Pancreas (tissue), 10 donors: ENCODE measurements around the gene GBX1. TPM values are rescaled to one million over a fixed set of nuclear protein-coding genes. Genes with fewer than 3 reads are reported as not detected.

Experiments used
- ATAC-seq, 4 donors: fragments of 200-7000 bp; cut with Tn5 transposase; one replicate each; pipeline versions ENCODE4 v1.8.0 to v1.9.1; 2020; ENCODE audit warnings: mild to moderate bottlenecking in 4 of 4, moderate library complexity in 4 of 4
- DNase-seq, 6 donors: peaks; one replicate each; pipeline ENCODE4 v3.0.0-alpha.2; 2020
- FAIRE-seq: peaks from 2 replicates; lab custom pipeline; 2012; peaks lifted over from hg19 to GRCh38; lab: Jason Lieb, UNC
- H3K27ac ChIP-seq, 4 donors: fragments of 200-600 bp; sonication (generic); 1 replicate in 3 of 4; 2 replicates in 1 of 4; pipeline versions ENCODE4 v1.5.0 to v1.8.0; 2020
- H3K27me3 ChIP-seq, 4 donors: fragments of 200-600 bp; one replicate each; pipeline ENCODE4 v1.8.0; 2021
- H3K36me3 ChIP-seq, 3 donors: fragments of 200-600 bp; sonication (generic) in 1 of 3; one replicate each; pipeline versions ENCODE4 v1.5.0 to v1.8.0; 2020 to 2021
- H3K4me1 ChIP-seq, 3 donors: fragments of 200-600 bp; one replicate each; pipeline ENCODE4 v1.8.0; 2021
- H3K4me3 ChIP-seq, 4 donors: fragments of 200-600 bp; sonication (generic) in 2 of 4; one replicate each; pipeline versions ENCODE4 v1.5.0 to v1.8.0; 2020 to 2021
- H3K9me3 ChIP-seq, 4 donors: fragments of 200-600 bp; one replicate each; pipeline ENCODE4 v1.8.0; 2021
- WGBS, 2 donors: extraction: QIAGEN DNeasy Blood & Tissue Kit; methylation state at CpG; one replicate each; pipeline ENCODE4 v1.1.7; 2013; 5-methylcytosine and 5-hydroxymethylcytosine counted together
- intact Hi-C, 3 donors: fragments of 100-400 bp; cut with DNase I; formaldehyde crosslinking; loops; one replicate each; pipeline versions ENCODE4 v1.11.1 to v1.14.2; 2022
- polyA plus RNA-seq, 2 donors: library from polyadenylated mRNA; stranded (reverse); fragments of 200-250 nt; gene quantifications; one replicate each; pipeline ENCODE4 v1.2.3, GENCODE V29; 2013
- total RNA-seq, 6 donors: library from RNA; stranded (reverse); fragmentation: NEBNext Ultra II Directional in 4 of 6; extraction: Animal tissue kit (Norgen Biotek cat#: 25700) in 4 of 6; gene quantifications; one replicate each; pipeline versions ENCODE4 v1.2.1 to v1.2.4, GENCODE V29; 2021 to 2023
- TF ChIP-seq, protein P1 (sequence below), 4 donors: fragments of 200-600 bp; sonication (generic) in 3 of 4; IDR thresholded peaks; one replicate each; pipeline versions ENCODE4 v1.5.0 to v1.8.0; 2021; ENCODE audit warnings: antibody characterized with exemption in 4 of 4
- donor health status: healthy with polysubstance abuse.
- donor health status: DM: no; HTN: no; CAD: no; lungs with moderate emphysema.
- donor health status: DM: no; HTN: no; CAD: no.
- donor health status: control.
- donor health status: control.
- donor health status: Bipolar disorder and iron deficiency.
- donor health status: DM: yes; HTN: yes; CAD: no.
- donor health status: DM: no; HTN: no; CAD: no.
- donor health status: DM: no; HTN: no; CAD: no.
- donor health status: DM: yes; HTN: yes; CAD: no.

Gene GBX1
- total and polyA plus RNA-seq, 8 donors = not detected

- no peak overlapping the region for H3K27ac ChIP-seq
- DNase-seq (no peak), FAIRE-seq (no peak), ATAC-seq (no peak)
- 79 to 86% methylated on average over 9 of the region's 9 CpGs for WGBS, 2 donors
- no peaks in the 10 kb centered on the region for H3K36me3 ChIP-seq
- peaks cover 0 to 9% (median 3%) of the 10 kb centered on the region in 4 donors for H3K27me3 ChIP-seq
- no peaks in the 10 kb centered on the region for H3K4me1 ChIP-seq
- intact Hi-C loops = no loop called here
- H3K4me3 ChIP-seq = no peak overlapping the region
- H3K9me3 ChIP-seq = no peaks in the 10 kb centered on the region
- TF ChIP-seq, protein P1, sequence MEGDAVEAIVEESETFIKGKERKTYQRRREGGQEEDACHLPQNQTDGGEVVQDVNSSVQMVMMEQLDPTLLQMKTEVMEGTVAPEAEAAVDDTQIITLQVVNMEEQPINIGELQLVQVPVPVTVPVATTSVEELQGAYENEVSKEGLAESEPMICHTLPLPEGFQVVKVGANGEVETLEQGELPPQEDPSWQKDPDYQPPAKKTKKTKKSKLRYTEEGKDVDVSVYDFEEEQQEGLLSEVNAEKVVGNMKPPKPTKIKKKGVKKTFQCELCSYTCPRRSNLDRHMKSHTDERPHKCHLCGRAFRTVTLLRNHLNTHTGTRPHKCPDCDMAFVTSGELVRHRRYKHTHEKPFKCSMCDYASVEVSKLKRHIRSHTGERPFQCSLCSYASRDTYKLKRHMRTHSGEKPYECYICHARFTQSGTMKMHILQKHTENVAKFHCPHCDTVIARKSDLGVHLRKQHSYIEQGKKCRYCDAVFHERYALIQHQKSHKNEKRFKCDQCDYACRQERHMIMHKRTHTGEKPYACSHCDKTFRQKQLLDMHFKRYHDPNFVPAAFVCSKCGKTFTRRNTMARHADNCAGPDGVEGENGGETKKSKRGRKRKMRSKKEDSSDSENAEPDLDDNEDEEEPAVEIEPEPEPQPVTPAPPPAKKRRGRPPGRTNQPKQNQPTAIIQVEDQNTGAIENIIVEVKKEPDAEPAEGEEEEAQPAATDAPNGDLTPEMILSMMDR (IDR thresholded peaks at IDR 0.05) = no peak
Measured at GRCh38 chr7:151178236-151178635, 10.7 kb upstream of the GBX1 start.

GRCh38 chr7:151177310-151177709, 9.8 kb upstream of the GBX1 start:
- 77 to 93% methylated on average over 1 of the region's 1 CpG for WGBS, 2 donors
- ATAC-seq (no peak), FAIRE-seq (no peak), DNase-seq (no peak)
- H3K4me3 ChIP-seq = no peak overlapping the region
- H3K4me1 ChIP-seq = no peaks in the 10 kb centered on the region
- H3K9me3 ChIP-seq = no peaks in the 10 kb centered on the region
- H3K27ac ChIP-seq = no peak overlapping the region
- TF ChIP-seq, protein P1 (IDR thresholded peaks at IDR 0.05) = no peak
- H3K27me3 ChIP-seq = peaks cover 0 to 9% (median 3%) of the 10 kb centered on the region in 4 donors
- intact Hi-C loops = no loop called here
- H3K36me3 ChIP-seq = no peaks in the 10 kb centered on the region

- DNase-seq (no peak), ATAC-seq (no peak), FAIRE-seq (no peak)
- no peaks in the 10 kb centered on the region for H3K4me1 ChIP-seq
- no peak overlapping the region for H3K4me3 ChIP-seq
- H3K36me3 ChIP-seq = no peaks in the 10 kb centered on the region
- 69 to 82% methylated on average over 9 of the region's 9 CpGs for WGBS, 2 donors
- TF ChIP-seq, protein P1 (IDR thresholded peaks at IDR 0.05) = no peak
- H3K27ac ChIP-seq = no peak overlapping the region
- peaks cover 0 to 9% (median 3%) of the 10 kb centered on the region in 4 donors for H3K27me3 ChIP-seq
- H3K9me3 ChIP-seq = no peaks in the 10 kb centered on the region
- intact Hi-C loops = no loop called here
Measured at GRCh38 chr7:151176401-151176800, 8.9 kb upstream of the GBX1 start.

- H3K36me3 ChIP-seq = no peaks in the 10 kb centered on the region
- H3K4me3 ChIP-seq = no peak overlapping the region
- ATAC-seq (no peak), DNase-seq (no peak), FAIRE-seq (no peak)
- H3K4me1 ChIP-seq = no peaks in the 10 kb centered on the region
- H3K9me3 ChIP-seq = no peaks in the 10 kb centered on the region
- TF ChIP-seq, protein P1 (IDR thresholded peaks at IDR 0.05) = no peak
- intact Hi-C loops = no loop called here
- no peak overlapping the region for H3K27ac ChIP-seq
- peaks cover 0 to 9% (median 3%) of the 10 kb centered on the region in 4 donors for H3K27me3 ChIP-seq
- 58 to 76% methylated on average over 23 of the region's 23 CpGs for WGBS, 2 donors
Measured at GRCh38 chr7:151175793-151176311, 8.4 kb upstream of the GBX1 start.

DNA sequence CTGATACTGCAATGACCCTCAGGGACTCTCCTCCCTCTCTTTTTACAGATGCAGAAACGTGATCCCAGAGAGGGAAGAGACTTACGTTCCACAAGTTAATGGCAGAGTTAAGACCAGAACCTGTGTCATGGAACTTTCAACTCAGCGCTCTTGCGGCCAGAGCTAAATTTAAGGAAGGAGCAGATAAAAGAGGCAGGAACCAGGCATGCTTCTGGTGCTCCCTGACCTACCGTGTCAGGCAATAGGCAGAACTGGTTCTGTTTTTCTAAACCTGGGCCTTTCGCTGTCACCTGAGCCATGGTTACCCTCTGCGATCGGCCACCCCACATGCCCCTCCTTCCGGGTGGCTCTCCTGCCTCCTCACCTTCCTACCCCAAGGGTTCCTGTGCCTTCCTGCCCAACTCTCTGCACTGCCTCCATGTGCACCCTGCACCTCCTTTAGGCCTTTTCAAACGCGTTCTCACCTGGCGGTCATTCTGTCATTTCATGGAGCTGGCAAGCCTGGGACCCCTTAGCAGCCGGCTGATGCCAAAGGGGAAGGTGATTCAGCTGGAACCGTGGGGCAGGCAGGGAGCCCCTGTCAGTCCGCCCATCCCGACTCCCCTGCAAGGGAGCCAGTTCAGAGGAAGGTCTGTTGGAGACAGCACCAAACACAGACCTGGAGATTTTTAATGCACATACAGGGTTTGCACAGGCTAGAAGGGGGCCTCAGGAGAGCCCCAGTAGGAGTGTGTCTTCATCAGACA, 7.7 kb upstream of the GBX1 start:
- peaks cover 0 to 9% (median 3%) of the 10 kb centered on the region in 4 donors for H3K27me3 ChIP-seq

More for the DNA sequence above, 7.7 kb upstream of the GBX1 start:
- no peak overlapping the region for H3K4me3 ChIP-seq
- DNase-seq (no peak), ATAC-seq (no peak), FAIRE-seq (no peak)
- H3K4me1 ChIP-seq = no peaks in the 10 kb centered on the region
- no peak overlapping the region for H3K27ac ChIP-seq
- TF ChIP-seq, protein P1 (IDR thresholded peaks at IDR 0.05) = no peak
- H3K36me3 ChIP-seq = no peaks in the 10 kb centered on the region
- no peaks in the 10 kb centered on the region for H3K9me3 ChIP-seq
- WGBS, 2 donors = 72 to 81% methylated on average over 16 of the region's 16 CpGs
- intact Hi-C loops = no loop called here
